ENCODE data around the gene OPN4.

The OPN4 gene

GRCh38 chr10:86693721-86694369 is 39.5 kb downstream of the OPN4 start:
- Histone ChIP-seq H3K4me3 (ENCODE audit: low read length, poor library complexity, severe bottlenecking) (no peak overlapping the region), H3K79me2 (ENCODE audit: insufficient read depth, low read length) (no peaks in the 10 kb centered on the region), H3K4me1 (ENCODE audit: insufficient read depth, low read length, poor library complexity, severe bottlenecking) (no peaks in the 10 kb centered on the region), H2AFZ (ENCODE audit: low read length) (no peak overlapping the region), H3K27me3 (ENCODE audit: insufficient read depth, low read length, poor library complexity, severe bottlenecking) (no peaks in the 10 kb centered on the region), H3K9ac (ENCODE audit: low read depth, low read length, poor library complexity, severe bottlenecking) (no peak overlapping the region), H3F3A (ENCODE audit: low read depth) (no peaks in the 10 kb centered on the region), H3K36me3 (ENCODE audit: insufficient read depth, low read length) (no peaks in the 10 kb centered on the region), H3K9me3 (ENCODE audit: insufficient read depth, low read depth, low read length) (no peaks in the 10 kb centered on the region), H4K20me1 (ENCODE audit: insufficient read depth, low read length, poor library complexity, severe bottlenecking) (no peaks in the 10 kb centered on the region), H3K9me2 (replicated peaks; ENCODE audit: low read depth, low read length) (no peaks in the 10 kb centered on the region), H3K4me2 (ENCODE audit: low read depth, low read length, poor library complexity, severe bottlenecking) (no peak overlapping the region)
- TF ChIP-seq EZH2phosphoT487 (IDR thresholded peaks at IDR 0.05; ENCODE audit: borderline replicate concordance) (no peak), CTCF (conservative IDR thresholded peaks at IDR 0.05; ENCODE audit: low read length) (peak; percentile 84)

- no peaks in the 10 kb centered on the region for H3K9me2 ChIP-seq (replicated peaks; ENCODE audit: low read depth, low read length)
- H3K27me3 ChIP-seq (ENCODE audit: insufficient read depth, low read length, poor library complexity, severe bottlenecking): no peaks in the 10 kb centered on the region
- H3K79me2 ChIP-seq (ENCODE audit: insufficient read depth, low read length): no peaks in the 10 kb centered on the region
- H3K9ac ChIP-seq (ENCODE audit: low read depth, low read length, poor library complexity, severe bottlenecking): no peak overlapping the region
- H3K9me3 ChIP-seq (ENCODE audit: insufficient read depth, low read depth, low read length): no peaks in the 10 kb centered on the region
- H3K4me3 ChIP-seq (ENCODE audit: low read length, poor library complexity, severe bottlenecking): no peak overlapping the region
- no peak overlapping the region for H3K4me2 ChIP-seq (ENCODE audit: low read depth, low read length, poor library complexity, severe bottlenecking)
- no peak overlapping the region for H2AFZ ChIP-seq (ENCODE audit: low read length)
- TF ChIP-seq EZH2phosphoT487 (IDR thresholded peaks at IDR 0.05; ENCODE audit: borderline replicate concordance) (no peak), CTCF (conservative IDR thresholded peaks at IDR 0.05; ENCODE audit: low read length) (no peak)
- no peaks in the 10 kb centered on the region for H3K36me3 ChIP-seq (ENCODE audit: insufficient read depth, low read length)
- H3F3A ChIP-seq (ENCODE audit: low read depth): no peaks in the 10 kb centered on the region
- no peaks in the 10 kb centered on the region for H4K20me1 ChIP-seq (ENCODE audit: insufficient read depth, low read length, poor library complexity, severe bottlenecking)
- H3K4me1 ChIP-seq (ENCODE audit: insufficient read depth, low read length, poor library complexity, severe bottlenecking): no peaks in the 10 kb centered on the region
These were observed 44.0 kb downstream of the OPN4 start for GRCh38 chr10:86698207-86698940.

GRCh38 chr10:86699125-86699524 is 44.8 kb downstream of the OPN4 start:
- H3K36me3 ChIP-seq (ENCODE audit: insufficient read depth, low read length): no peaks in the 10 kb centered on the region
- H3K79me2 ChIP-seq (ENCODE audit: insufficient read depth, low read length): no peaks in the 10 kb centered on the region
- H3K9me2 ChIP-seq (replicated peaks; ENCODE audit: low read depth, low read length): no peaks in the 10 kb centered on the region
- H3K9me3 ChIP-seq (ENCODE audit: insufficient read depth, low read depth, low read length): no peaks in the 10 kb centered on the region
- no peak overlapping the region for H3K9ac ChIP-seq (ENCODE audit: low read depth, low read length, poor library complexity, severe bottlenecking)
- no peaks in the 10 kb centered on the region for H3F3A ChIP-seq (ENCODE audit: low read depth)
- no peaks in the 10 kb centered on the region for H3K27me3 ChIP-seq (ENCODE audit: insufficient read depth, low read length, poor library complexity, severe bottlenecking)
- H3K4me1 ChIP-seq (ENCODE audit: insufficient read depth, low read length, poor library complexity, severe bottlenecking): no peaks in the 10 kb centered on the region
- no peak overlapping the region for H3K4me3 ChIP-seq (ENCODE audit: low read length, poor library complexity, severe bottlenecking)
- no peak overlapping the region for H2AFZ ChIP-seq (ENCODE audit: low read length)
- H4K20me1 ChIP-seq (ENCODE audit: insufficient read depth, low read length, poor library complexity, severe bottlenecking): no peaks in the 10 kb centered on the region
- no peak for TF ChIP-seq CTCF (conservative IDR thresholded peaks at IDR 0.05; ENCODE audit: low read length)
- TF ChIP-seq EZH2phosphoT487 (IDR thresholded peaks at IDR 0.05; ENCODE audit: borderline replicate concordance): no peak
- H3K4me2 ChIP-seq (ENCODE audit: low read depth, low read length, poor library complexity, severe bottlenecking): no peak overlapping the region
